DND-41 (cell line): ENCODE measurements around the gene ZNF526.

Experiments used
- ATAC-seq: fragments of 200-7000 bp; cut with Tn5 transposase; 3 replicates; pipeline ENCODE4 v1.9.1; 2021; ENCODE audit warnings: low read depth; ENCODE audit not compliant: insufficient read depth
- DNase-seq: peaks from one replicate; pipeline ENCODE4 v3.0.0-alpha.2; 2020
- H2AFZ ChIP-seq: 2 replicates; pipeline ENCODE4 v1.6.0; 2012; ENCODE audit warnings: low read depth, low read length
- H3K27ac ChIP-seq: 2 replicates; pipeline ENCODE4 v1.5.1; 2012; ENCODE audit warnings: low read length, inconsistent platforms
- H3K27me3 ChIP-seq: fragments of 200-600 bp; sonication (generic); 2 replicates; pipeline ENCODE4 v1.6.0; 2012; ENCODE audit warnings: low read length, mild to moderate bottlenecking, inconsistent platforms; ENCODE audit not compliant: insufficient read depth, poor library complexity
- H3K36me3 ChIP-seq: 2 replicates; pipeline ENCODE4 v1.5.1; 2012; ENCODE audit warnings: low read length, inconsistent platforms; ENCODE audit not compliant: insufficient read depth
- H3K4me1 ChIP-seq: 2 replicates; pipeline ENCODE4 v1.5.1; 2012; ENCODE audit warnings: mild to moderate bottlenecking, low read length; ENCODE audit not compliant: insufficient read depth
- H3K4me2 ChIP-seq: 2 replicates; pipeline ENCODE4 v1.6.0; 2012; ENCODE audit warnings: mild to moderate bottlenecking, moderate library complexity, low read length, inconsistent platforms; ENCODE audit not compliant: insufficient read depth
- H3K4me3 ChIP-seq, 2 experiments: fragments of 200-600 bp in 1 of 2; shearing (Covaris generic) in 1 of 2; 2 replicates each; pipeline ENCODE4 v1.5.1; 2012 to 2016; ENCODE audit warnings: inconsistent platforms in 2 of 2, low read length in 2 of 2, mild to moderate bottlenecking in 2 of 2, low read depth in 1 of 2, moderate library complexity in 1 of 2
- H3K79me2 ChIP-seq: 2 replicates; pipeline ENCODE4 v1.6.0; 2012; ENCODE audit warnings: low read length, inconsistent platforms; ENCODE audit not compliant: insufficient read depth
- H3K9ac ChIP-seq: 2 replicates; pipeline ENCODE4 v1.6.0; 2012; ENCODE audit warnings: low read depth, mild to moderate bottlenecking, inconsistent platforms, low read length, moderate library complexity
- H3K9me3 ChIP-seq: 2 replicates; pipeline ENCODE4 v1.5.1; 2012; ENCODE audit warnings: low read length, moderate library complexity, mild to moderate bottlenecking, inconsistent platforms; ENCODE audit not compliant: insufficient read depth, severe bottlenecking
- H4K20me1 ChIP-seq: 2 replicates; pipeline ENCODE4 v1.6.0; 2012; ENCODE audit warnings: low read length; ENCODE audit not compliant: insufficient read depth
- CTCF ChIP-seq: IDR thresholded peaks from 2 replicates; pipeline ENCODE4 v1.5.1; 2012; ENCODE audit warnings: borderline replicate concordance, low read length, moderate library complexity, mild to moderate bottlenecking; ENCODE audit not compliant: poor library complexity, severe bottlenecking; ENCODE audit errors: extremely low read depth
- EZH2 ChIP-seq: IDR thresholded peaks from 3 replicates; pipeline ENCODE4 v1.6.1; 2012; ENCODE audit warnings: borderline replicate concordance, low read depth, mild to moderate bottlenecking, moderate library complexity, low read length, inconsistent platforms; ENCODE audit not compliant: severe bottlenecking

The ZNF526 gene

GRCh38 chr19:42197375-42197817 lies 22.7 kb upstream of the ZNF526 start:
- DNase-seq: peak; percentile 55
- Histone ChIP-seq H3K4me2 (no peak overlapping the region), H3K4me3 (no peak overlapping the region)

GRCh38 chr19:42198676-42199439 lies 21.3 kb upstream of the ZNF526 start:
- peak; percentile 97 for DNase-seq
- Histone ChIP-seq H3K36me3 (peaks cover 42% of the 10 kb centered on the region), H3K27ac (peak overlapping the region; percentile 79)

More at GRCh38 chr19:42197375-42197817, 22.7 kb upstream of the ZNF526 start:
- peaks cover 46% of the 10 kb centered on the region for H3K4me1 ChIP-seq
- peaks cover 28% of the 10 kb centered on the region for H3K36me3 ChIP-seq
- no peak overlapping the region for H3K9ac ChIP-seq
- no peaks in the 10 kb centered on the region for H3K9me3 ChIP-seq
- no peak for TF ChIP-seq EZH2
- no peak for TF ChIP-seq CTCF
- H4K20me1 ChIP-seq: peaks cover 5% of the 10 kb centered on the region
- peak overlapping the region; percentile 28; the same call in 1 of the 2 replicates for H3K27ac ChIP-seq
- 0 out of 2 replicates have a peak, but pooled peaks cover 3% of the 10 kb centered on the region for H3K79me2 ChIP-seq
- H2AFZ ChIP-seq: no peak overlapping the region
- no peaks in the 10 kb centered on the region for H3K27me3 ChIP-seq
- ATAC-seq: no peak

GRCh38 chr19:42199440-42200115 lies 20.5 kb upstream of the ZNF526 start:
- Histone ChIP-seq H3K9ac (peak overlapping the region; percentile 59), H3K4me1 (peaks cover 48% of the 10 kb centered on the region), H3K36me3 (peaks cover 48% of the 10 kb centered on the region), H3K9me3 (no peaks in the 10 kb centered on the region), H3K27me3 (no peaks in the 10 kb centered on the region), H3K27ac (peak overlapping the region; percentile 79), H3K79me2 (peaks cover 16% of the 10 kb centered on the region), H3K4me3 (peak overlapping the region in 1 of 2 experiments; percentile 48; a peak in 2 of 4 replicates), H3K4me2 (peak overlapping the region; percentile 63), H2AFZ (peak overlapping the region; percentile 43), H4K20me1 (peaks cover 5% of the 10 kb centered on the region)
- ATAC-seq (peak; percentile 67), DNase-seq (peak; percentile 93)
- TF ChIP-seq CTCF: peak; percentile 96
- TF ChIP-seq EZH2: no peak

More at GRCh38 chr19:42198676-42199439, 21.3 kb upstream of the ZNF526 start:
- ATAC-seq: peak; percentile 86
- Histone ChIP-seq H4K20me1 (peaks cover 5% of the 10 kb centered on the region), H3K9me3 (no peaks in the 10 kb centered on the region), H3K9ac (peak overlapping the region; percentile 59), H3K4me2 (peak overlapping the region; percentile 63), H3K4me1 (peaks cover 48% of the 10 kb centered on the region), H2AFZ (peak overlapping the region; percentile 43), H3K79me2 (peaks cover 12% of the 10 kb centered on the region), H3K4me3 (peak overlapping the region in 1 of 2 experiments; percentile 48; a peak in 2 of 4 replicates), H3K27me3 (no peaks in the 10 kb centered on the region)
- peak; percentile 7 for TF ChIP-seq CTCF
- no peak for TF ChIP-seq EZH2
